ENCODE measurements around the gene PARD6B. TPM values are rescaled to one million over a fixed set of nuclear protein-coding genes. Genes with fewer than 3 reads are reported as not detected.

Gene PARD6B
- total and polyA plus RNA-seq, 2 donors (not counting 3 experiments of a cell fraction or from before 2014, with no cell fraction given), result 0.03 TPM; not detected in 1

DNA sequence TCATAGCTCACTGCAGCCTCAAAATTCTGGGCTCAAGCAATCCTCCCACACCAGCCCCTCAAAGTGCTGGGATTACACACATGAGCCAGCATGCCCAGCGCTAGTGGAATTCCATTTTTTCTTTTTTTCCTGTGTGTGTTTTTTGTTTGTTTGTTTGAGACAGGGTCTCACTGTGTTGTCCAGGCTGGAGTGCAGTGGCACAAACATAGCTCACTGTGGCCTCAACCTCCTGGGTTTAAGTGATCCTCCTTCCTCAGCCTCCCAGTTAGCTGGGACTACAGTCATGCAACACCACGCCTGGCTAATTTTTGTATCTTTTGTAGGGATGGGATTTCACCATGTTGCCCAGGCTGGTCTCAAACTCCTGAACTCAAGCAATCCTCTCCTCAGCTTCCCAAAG is 14.1 kb upstream of the PARD6B start:
- H3K27me3 ChIP-seq (ENCODE audit: control insufficient read depth in 2 of 2, insufficient read depth in 2 of 2, low read length in 2 of 2), result peaks cover 1 to 7% of the 10 kb centered on the region in 2 experiments
- ChIA-PET CTCF (interaction anchor here (1.0 to 1.6 kb wide), 3 partner anchors 11 to 77 kb away, joined by 3 to 4 read pairs (median 4); partner anchors contain the start of gene BCAS4), POLR2A (no interaction called here)
- DNase-seq (ENCODE audit: low read depth, low spot score), result no peak
- no peak overlapping the region for H2AFZ ChIP-seq (ENCODE audit: low read depth, low read length)
- no peak overlapping the region for H3K4me3 ChIP-seq (replicated peaks in 1 of 3; ENCODE audit: insufficient read depth in 1 of 3, low read depth in 1 of 3, low read length in 3 of 3)
- dilution Hi-C loops (cut with MboI; ENCODE audit: extremely low pct_ligation_motif_present, low sequenced_read_pairs) (no loop called here), intact Hi-C loops (cut with micrococcal nuclease) (no loop called here)
- no peaks in the 10 kb centered on the region for H3K9me3 ChIP-seq (replicated peaks; ENCODE audit: control insufficient read depth, insufficient read depth, low read length)
- no peak overlapping the region for H3K27ac ChIP-seq (ENCODE audit: insufficient read depth, low read depth, low read length)
- no peaks in the 10 kb centered on the region for H3K4me1 ChIP-seq (ENCODE audit: control insufficient read depth, extremely low read depth, insufficient read depth, low read length)
- H3K4me2 ChIP-seq (ENCODE audit: insufficient read depth, low read length), result no peak overlapping the region
- H3K36me3 ChIP-seq (ENCODE audit: control insufficient read depth in 2 of 2, extremely low read depth in 1 of 2, insufficient read depth in 2 of 2, low read length in 2 of 2), result no peaks in the 10 kb centered on the region
- no peak for TF ChIP-seq MYC (IDR thresholded peaks at IDR 0.05; ENCODE audit: low read depth, low read length)
- TF ChIP-seq JUN (IDR thresholded peaks at IDR 0.05; ENCODE audit: borderline replicate concordance, insufficient read depth, insufficient read length, low read depth), result no peak
- no peak for TF ChIP-seq CTCF (IDR thresholded peaks at IDR 0.05; ENCODE audit: extremely low read depth in 1 of 2, insufficient read depth in 1 of 2, low read depth in 1 of 2, low read length in 2 of 2)
- no peak for TF ChIP-seq FOS (IDR thresholded peaks at IDR 0.05; ENCODE audit: borderline replicate concordance, insufficient read depth, low read length)
- no peak for TF ChIP-seq POLR2AphosphoS5 (IDR thresholded peaks at IDR 0.05; ENCODE audit: insufficient read depth, low read depth, low read length)
- no peak for TF ChIP-seq EZH2 (IDR thresholded peaks at IDR 0.05; ENCODE audit: borderline replicate concordance, low read depth, low read length, severe bottlenecking)
- no peak for TF ChIP-seq GATA2 (IDR thresholded peaks at IDR 0.05; ENCODE audit: insufficient read depth, insufficient read length, low read depth, low read length)
- no peak for TF ChIP-seq POLR2A (IDR thresholded peaks at IDR 0.05; ENCODE audit: low read depth, low read length)
- TF ChIP-seq, protein P1, sequence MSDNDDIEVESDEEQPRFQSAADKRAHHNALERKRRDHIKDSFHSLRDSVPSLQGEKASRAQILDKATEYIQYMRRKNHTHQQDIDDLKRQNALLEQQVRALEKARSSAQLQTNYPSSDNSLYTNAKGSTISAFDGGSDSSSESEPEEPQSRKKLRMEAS (IDR thresholded peaks at IDR 0.05; ENCODE audit: insufficient read depth, insufficient read length), result no peak
- no peaks in the 10 kb centered on the region for H4K20me1 ChIP-seq (replicated peaks; ENCODE audit: control insufficient read depth, extremely low read depth, insufficient read depth, low read length)
- no peak overlapping the region for H3K9ac ChIP-seq (replicated peaks; ENCODE audit: extremely low read depth, insufficient read depth, low read length)
- no peak for FAIRE-seq
- no TSS peak for BruUV-seq (replicated peaks)
- H3K9me1 ChIP-seq (replicated peaks; ENCODE audit: control insufficient read depth, extremely low read depth, insufficient read depth, low read length), result no peaks in the 10 kb centered on the region
- H3K79me2 ChIP-seq (ENCODE audit: control insufficient read depth, insufficient read depth, low read length), result no peaks in the 10 kb centered on the region

Measured in endothelial cell of umbilical vein (primary cell).